HCT116 (cell line): ENCODE measurements around the gene PRKG2.

Experiments used
- CTCF ChIP-seq, 3 experiments: fragments of 200-600 bp in 1 of 3; sonication (generic) in 1 of 3; IDR thresholded peaks in 2 of 3; conservative IDR thresholded peaks in 1 of 3; 2 replicates each; pipeline ENCODE4 v1.5.1; 2012 to 2017; ENCODE audit warnings: low read depth in 2 of 3, low read length in 2 of 3, antibody characterized with exemption in 1 of 3, borderline replicate concordance in 1 of 3, control low read depth in 1 of 3, mild to moderate bottlenecking in 1 of 3, mixed read lengths in 1 of 3, mixed run types in 1 of 3, moderate library complexity in 1 of 3; ENCODE audit not compliant: insufficient read depth in 1 of 3
- EZH2 ChIP-seq: fragments of 200-600 bp; sonication (generic); IDR thresholded peaks from 2 replicates; pipeline ENCODE4 v1.6.1; 2017; ENCODE audit warnings: antibody characterized with exemption, mixed run types

- TF ChIP-seq CTCF (IDR thresholded peaks at IDR 0.05 in 2 of 3, conservative IDR thresholded peaks at IDR 0.05 in 1 of 3; ENCODE audit: borderline replicate concordance in 1 of 3, insufficient read depth in 1 of 3, low read depth in 2 of 3, low read length in 2 of 3) (peak; percentile 17 to 63 (median 56); a peak in 5 of 6 replicates), EZH2 (no peak)
These were observed 45.5 kb upstream of the PRKG2 start for GRCh38 chr4:81260443-81261101.
